GM21447 (cell line): ENCODE data around the gene ROR1.
"Not testable (repeated sequence)": the region's sequence is repeated elsewhere in the genome, so short reads cannot be mapped to it uniquely, and the experiment has no call there.

ENCODE experiments used
- ATAC-seq: cut with Tn5 transposase; IDR thresholded peaks from one replicate; pipeline ENCODE4 v1.9.1; 2021; ENCODE audit not compliant: unreplicated experiment

Gene ROR1

GRCh38 chr1:63757334-63757733, 16.5 kb upstream of the ROR1 start:
- ATAC-seq: no peak

GRCh38 chr1:63758791-63759190, 15.0 kb upstream of the ROR1 start:
- ATAC-seq: no peak

GRCh38 chr1:63759778-63760177, 14.0 kb upstream of the ROR1 start:
- no peak for ATAC-seq

- ATAC-seq: no peak
Measured at GRCh38 chr1:63770381-63770780, 3.4 kb upstream of the ROR1 start.

- no peak for ATAC-seq
Measured at GRCh38 chr1:63772201-63772600, 1.6 kb upstream of the ROR1 start.

GRCh38 chr1:63772876-63773275, 941 bp upstream of the ROR1 start:
- no peak for ATAC-seq

- peak; percentile 16 for ATAC-seq
Measured at GRCh38 chr1:63773496-63773814, 362 bp upstream of the ROR1 start.

GRCh38 chr1:63774617-63775417, 1.0 kb downstream of the ROR1 start:
- ATAC-seq: no peak

GRCh38 chr1:63775418-63776127, 1.8 kb downstream of the ROR1 start:
- ATAC-seq: no peak

GRCh38 chr1:63777286-63777685, 3.5 kb downstream of the ROR1 start:
- ATAC-seq: no peak

- no peak for ATAC-seq
Measured at GRCh38 chr1:63777965-63778880, 4.4 kb downstream of the ROR1 start.

- no peak for ATAC-seq
Measured at GRCh38 chr1:63779338-63780211, 5.8 kb downstream of the ROR1 start.

- ATAC-seq: no peak
Measured at GRCh38 chr1:63780565-63780964, 6.7 kb downstream of the ROR1 start.

GRCh38 chr1:63782982-63783381, 9.2 kb downstream of the ROR1 start:
- ATAC-seq: no peak

- no peak for ATAC-seq
Measured at GRCh38 chr1:63784083-63784482, 10.3 kb downstream of the ROR1 start.

GRCh38 chr1:63784489-63785390, 10.9 kb downstream of the ROR1 start:
- ATAC-seq: no peak

GRCh38 chr1:63787270-63787669, 13.5 kb downstream of the ROR1 start:
- not testable (repeated sequence) for ATAC-seq

- ATAC-seq: no peak
Measured at GRCh38 chr1:63787875-63788274, 14.1 kb downstream of the ROR1 start.

GRCh38 chr1:63789856-63790605, 16.2 kb downstream of the ROR1 start:
- ATAC-seq: no peak
